IPS-20b (cell line): ENCODE data around the gene LINGO3.

Source experiments
- H3K27ac ChIP-seq: one replicate; pipeline ENCODE4 v1.5.1; 2013; ENCODE audit warnings: low read length
- H3K27me3 ChIP-seq: 2 replicates; pipeline ENCODE4 v1.6.1; 2013; ENCODE audit warnings: mild to moderate bottlenecking, low read length, inconsistent platforms; ENCODE audit not compliant: insufficient read depth
- H3K36me3 ChIP-seq: 2 replicates; pipeline ENCODE4 v1.6.1; 2013; ENCODE audit warnings: low read depth, mild to moderate bottlenecking, inconsistent platforms, low read length, moderate library complexity; ENCODE audit not compliant: insufficient read depth
- H3K4me1 ChIP-seq: 2 replicates; pipeline ENCODE4 v1.6.1; 2013; ENCODE audit warnings: mild to moderate bottlenecking, control low read depth, inconsistent platforms, low read length, moderate library complexity; ENCODE audit not compliant: insufficient read depth
- H3K4me3 ChIP-seq: 2 replicates; pipeline ENCODE4 v1.5.1; 2013; ENCODE audit warnings: mild to moderate bottlenecking, low read length, inconsistent platforms
- H3K9ac ChIP-seq: 2 replicates; pipeline ENCODE4 v1.6.1; 2013; ENCODE audit warnings: low read depth, mild to moderate bottlenecking, inconsistent platforms, low read length, moderate library complexity
- H3K9me3 ChIP-seq: 2 replicates; pipeline ENCODE4 v1.6.1; 2013; ENCODE audit warnings: mild to moderate bottlenecking, low read depth, low read length, inconsistent platforms; ENCODE audit not compliant: insufficient read depth

LINGO3 gene

GRCh38 chr19:2338055-2338615, 30.2 kb upstream of the LINGO3 start:
- Histone ChIP-seq H3K4me1 (no peaks in the 10 kb centered on the region), H3K9me3 (peaks cover 5% of the 10 kb centered on the region; the same call in 1 of the 2 replicates), H3K27ac (no peak overlapping the region), H3K9ac (no peak overlapping the region), H3K4me3 (no peak overlapping the region), H3K36me3 (peaks cover 8% of the 10 kb centered on the region; the same call in 1 of the 2 replicates), H3K27me3 (no peaks in the 10 kb centered on the region)

GRCh38 chr19:2337329-2337707, 29.4 kb upstream of the LINGO3 start:
- H3K36me3 ChIP-seq = peaks cover 8% of the 10 kb centered on the region; the same call in 1 of the 2 replicates
- H3K27ac ChIP-seq = no peak overlapping the region
- H3K27me3 ChIP-seq = no peaks in the 10 kb centered on the region
- H3K9ac ChIP-seq = no peak overlapping the region
- H3K4me3 ChIP-seq = no peak overlapping the region
- peaks cover 5% of the 10 kb centered on the region; the same call in 1 of the 2 replicates for H3K9me3 ChIP-seq
- H3K4me1 ChIP-seq = no peaks in the 10 kb centered on the region

GRCh38 chr19:2336528-2337328, 28.8 kb upstream of the LINGO3 start:
- H3K9me3 ChIP-seq = peaks cover 5% of the 10 kb centered on the region; the same call in 1 of the 2 replicates
- H3K27ac ChIP-seq = no peak overlapping the region
- H3K9ac ChIP-seq = no peak overlapping the region
- H3K4me3 ChIP-seq = no peak overlapping the region
- no peaks in the 10 kb centered on the region for H3K27me3 ChIP-seq
- peaks cover 7% of the 10 kb centered on the region; the same call in 1 of the 2 replicates for H3K36me3 ChIP-seq
- no peaks in the 10 kb centered on the region for H3K4me1 ChIP-seq

- Histone ChIP-seq H3K9me3 (peaks cover 5% of the 10 kb centered on the region; the same call in 1 of the 2 replicates), H3K4me1 (peaks cover 7% of the 10 kb centered on the region), H3K27me3 (no peaks in the 10 kb centered on the region), H3K4me3 (no peak overlapping the region), H3K9ac (no peak overlapping the region), H3K27ac (no peak overlapping the region), H3K36me3 (no peaks in the 10 kb centered on the region)
Observed at GRCh38 chr19:2335848-2336247, 27.9 kb upstream of the LINGO3 start.

- peaks cover 13% of the 10 kb centered on the region for H3K4me1 ChIP-seq
- no peak overlapping the region for H3K4me3 ChIP-seq
- H3K27ac ChIP-seq = no peak overlapping the region
- no peak overlapping the region for H3K9ac ChIP-seq
- H3K9me3 ChIP-seq = peaks cover 5% of the 10 kb centered on the region; the same call in 1 of the 2 replicates
- no peaks in the 10 kb centered on the region for H3K27me3 ChIP-seq
- no peaks in the 10 kb centered on the region for H3K36me3 ChIP-seq
Observed at GRCh38 chr19:2334986-2335846, 27.3 kb upstream of the LINGO3 start.

GRCh38 chr19:2334426-2334825, 26.5 kb upstream of the LINGO3 start:
- Histone ChIP-seq H3K4me3 (no peak overlapping the region), H3K36me3 (no peaks in the 10 kb centered on the region), H3K27me3 (no peaks in the 10 kb centered on the region), H3K27ac (no peak overlapping the region), H3K4me1 (peaks cover 18% of the 10 kb centered on the region), H3K9me3 (peaks cover 5% of the 10 kb centered on the region; the same call in 1 of the 2 replicates), H3K9ac (no peak overlapping the region)

GRCh38 chr19:2333807-2334211, 25.9 kb upstream of the LINGO3 start:
- Histone ChIP-seq H3K4me1 (peaks cover 21% of the 10 kb centered on the region), H3K27ac (no peak overlapping the region), H3K36me3 (no peaks in the 10 kb centered on the region), H3K9ac (no peak overlapping the region), H3K27me3 (no peaks in the 10 kb centered on the region), H3K4me3 (no peak overlapping the region), H3K9me3 (peaks cover 5% of the 10 kb centered on the region; the same call in 1 of the 2 replicates)

GRCh38 chr19:2333027-2333806, 25.3 kb upstream of the LINGO3 start:
- no peak overlapping the region for H3K27ac ChIP-seq
- peaks cover 5% of the 10 kb centered on the region; the same call in 1 of the 2 replicates for H3K9me3 ChIP-seq
- peaks cover 21% of the 10 kb centered on the region for H3K4me1 ChIP-seq
- H3K27me3 ChIP-seq = no peaks in the 10 kb centered on the region
- H3K36me3 ChIP-seq = no peaks in the 10 kb centered on the region
- H3K9ac ChIP-seq = no peak overlapping the region
- no peak overlapping the region for H3K4me3 ChIP-seq

GRCh38 chr19:2332341-2333026, 24.5 kb upstream of the LINGO3 start:
- no peak overlapping the region for H3K9ac ChIP-seq
- no peaks in the 10 kb centered on the region for H3K27me3 ChIP-seq
- H3K9me3 ChIP-seq = peaks cover 5% of the 10 kb centered on the region; the same call in 1 of the 2 replicates
- H3K27ac ChIP-seq = no peak overlapping the region
- no peak overlapping the region for H3K4me3 ChIP-seq
- H3K36me3 ChIP-seq = no peaks in the 10 kb centered on the region
- H3K4me1 ChIP-seq = peaks cover 21% of the 10 kb centered on the region

- H3K27ac ChIP-seq = no peak overlapping the region
- H3K27me3 ChIP-seq = no peaks in the 10 kb centered on the region
- no peak overlapping the region for H3K4me3 ChIP-seq
- H3K4me1 ChIP-seq = peaks cover 21% of the 10 kb centered on the region
- peaks cover 5% of the 10 kb centered on the region; the same call in 1 of the 2 replicates for H3K9me3 ChIP-seq
- no peaks in the 10 kb centered on the region for H3K36me3 ChIP-seq
- no peak overlapping the region; the same call in 1 of the 2 replicates for H3K9ac ChIP-seq
Observed at GRCh38 chr19:2331601-2332246, 23.8 kb upstream of the LINGO3 start.
